Uterus (tissue), 2 donors: ENCODE measurements around the gene TSEN15.

Experiments used
- POLR2A ChIP-seq, 2 donors: fragments of 450-650 bp; IDR thresholded peaks; one replicate each; pipeline ENCODE4 v1.6.1; 2016; ENCODE audit warnings: antibody characterized with exemption in 2 of 2, mild to moderate bottlenecking in 1 of 2, moderate library complexity in 1 of 2
- TF ChIP-seq, protein P1 (sequence below), 4 experiments: fragments of 200-600 bp in 2 of 4; fragments of 450-650 bp in 2 of 4; sonication (generic) in 2 of 4; IDR thresholded peaks; one replicate each; pipeline ENCODE4 v1.5.1; 2016 to 2019; ENCODE audit warnings: antibody characterized with exemption in 4 of 4, mild to moderate bottlenecking in 2 of 4, moderate library complexity in 1 of 4

DNA sequence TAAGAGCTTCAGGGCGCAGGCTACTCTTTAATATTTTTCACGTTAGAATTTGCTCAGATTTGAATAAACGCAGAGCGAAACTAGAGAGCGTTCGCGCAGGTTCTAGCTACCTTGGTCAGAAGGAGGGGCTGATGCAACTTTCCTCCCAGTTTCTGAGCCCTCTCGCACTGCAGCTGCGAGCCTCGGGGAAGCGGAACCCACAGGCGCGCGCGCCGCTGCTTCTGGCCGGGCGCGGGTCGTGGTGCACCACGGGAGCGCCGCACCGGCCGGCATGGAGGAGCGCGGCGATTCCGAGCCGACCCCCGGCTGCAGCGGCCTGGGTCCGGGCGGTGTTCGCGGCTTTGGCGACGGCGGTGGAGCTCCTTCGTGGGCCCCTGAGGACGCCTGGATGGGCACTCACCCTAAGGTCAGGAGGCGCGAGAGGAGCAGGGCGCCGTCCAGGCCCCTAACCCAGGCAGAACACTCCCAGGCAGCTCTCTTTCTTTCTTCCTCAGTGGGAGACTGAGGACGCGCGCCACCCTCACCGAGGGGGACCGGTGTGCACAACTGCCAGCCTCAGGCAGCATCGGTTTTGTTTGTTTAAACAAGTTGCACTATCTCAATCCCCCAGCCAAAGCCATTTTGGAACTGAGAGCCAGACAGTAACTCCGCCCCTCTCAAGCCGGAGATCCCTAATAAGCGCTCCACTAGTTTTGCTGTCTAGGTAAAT, at the start of gene TSEN15:
- TF ChIP-seq, protein P1, sequence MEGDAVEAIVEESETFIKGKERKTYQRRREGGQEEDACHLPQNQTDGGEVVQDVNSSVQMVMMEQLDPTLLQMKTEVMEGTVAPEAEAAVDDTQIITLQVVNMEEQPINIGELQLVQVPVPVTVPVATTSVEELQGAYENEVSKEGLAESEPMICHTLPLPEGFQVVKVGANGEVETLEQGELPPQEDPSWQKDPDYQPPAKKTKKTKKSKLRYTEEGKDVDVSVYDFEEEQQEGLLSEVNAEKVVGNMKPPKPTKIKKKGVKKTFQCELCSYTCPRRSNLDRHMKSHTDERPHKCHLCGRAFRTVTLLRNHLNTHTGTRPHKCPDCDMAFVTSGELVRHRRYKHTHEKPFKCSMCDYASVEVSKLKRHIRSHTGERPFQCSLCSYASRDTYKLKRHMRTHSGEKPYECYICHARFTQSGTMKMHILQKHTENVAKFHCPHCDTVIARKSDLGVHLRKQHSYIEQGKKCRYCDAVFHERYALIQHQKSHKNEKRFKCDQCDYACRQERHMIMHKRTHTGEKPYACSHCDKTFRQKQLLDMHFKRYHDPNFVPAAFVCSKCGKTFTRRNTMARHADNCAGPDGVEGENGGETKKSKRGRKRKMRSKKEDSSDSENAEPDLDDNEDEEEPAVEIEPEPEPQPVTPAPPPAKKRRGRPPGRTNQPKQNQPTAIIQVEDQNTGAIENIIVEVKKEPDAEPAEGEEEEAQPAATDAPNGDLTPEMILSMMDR (IDR thresholded peaks at IDR 0.05) = peak in 1 of 4 experiments; percentile 9
- peak in 1 of 2 donors; percentile 56 for TF ChIP-seq POLR2A (IDR thresholded peaks at IDR 0.05)
